ENCODE results near the gene BASP1. TPM values are rescaled to one million over a fixed set of nuclear protein-coding genes. Genes with fewer than 3 reads are reported as not detected.
"Not testable (repeated sequence)": the region's sequence is repeated elsewhere in the genome, so short reads cannot be mapped to it uniquely, and the experiment has no call there.

Gene BASP1
- total RNA-seq, 1 donor from 2014 or later, result 2.4 TPM

GRCh38 chr5:17255471-17256021, 38.1 kb downstream of the BASP1 start:
- peak; percentile 3 to 57 for DNase-seq (ENCODE audit: low read depth in 2 of 2)

DNA sequence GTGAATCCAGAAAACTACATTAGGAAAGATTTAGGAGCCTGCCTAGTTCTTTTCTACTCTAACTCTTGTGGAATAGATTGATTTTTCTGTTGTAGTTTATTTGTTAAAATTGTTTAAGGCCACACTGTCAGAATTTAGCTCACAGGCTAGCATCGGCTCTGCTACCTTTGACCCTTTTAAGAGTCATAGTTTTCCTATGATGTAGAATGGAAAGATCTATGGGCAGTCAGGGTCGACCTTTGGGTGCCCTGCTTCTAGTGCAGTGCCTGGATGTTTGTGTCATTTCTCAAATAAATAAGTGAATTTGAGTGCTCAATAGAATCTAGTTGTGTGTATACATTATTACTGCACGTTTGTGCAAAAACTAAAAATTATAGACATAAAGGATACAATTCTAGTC, 38.7 kb downstream of the BASP1 start:
- no peak for DNase-seq (ENCODE audit: low read depth in 2 of 2)

- DNase-seq (ENCODE audit: low read depth in 2 of 2), result no peak
These were observed 39.4 kb downstream of the BASP1 start for GRCh38 chr5:17256839-17257238.

GRCh38 chr5:17257705-17258273, 40.4 kb downstream of the BASP1 start:
- DNase-seq (ENCODE audit: low read depth in 2 of 2), result peak in 1 of 2 donors; percentile 20

GRCh38 chr5:17258431-17258830, 41.0 kb downstream of the BASP1 start:
- peak in 1 of 2 donors; percentile 10 for DNase-seq (ENCODE audit: low read depth in 2 of 2)

- DNase-seq (ENCODE audit: low read depth in 2 of 2), result not testable (repeated sequence)
These were observed 41.6 kb downstream of the BASP1 start for GRCh38 chr5:17259012-17259411.

DNA sequence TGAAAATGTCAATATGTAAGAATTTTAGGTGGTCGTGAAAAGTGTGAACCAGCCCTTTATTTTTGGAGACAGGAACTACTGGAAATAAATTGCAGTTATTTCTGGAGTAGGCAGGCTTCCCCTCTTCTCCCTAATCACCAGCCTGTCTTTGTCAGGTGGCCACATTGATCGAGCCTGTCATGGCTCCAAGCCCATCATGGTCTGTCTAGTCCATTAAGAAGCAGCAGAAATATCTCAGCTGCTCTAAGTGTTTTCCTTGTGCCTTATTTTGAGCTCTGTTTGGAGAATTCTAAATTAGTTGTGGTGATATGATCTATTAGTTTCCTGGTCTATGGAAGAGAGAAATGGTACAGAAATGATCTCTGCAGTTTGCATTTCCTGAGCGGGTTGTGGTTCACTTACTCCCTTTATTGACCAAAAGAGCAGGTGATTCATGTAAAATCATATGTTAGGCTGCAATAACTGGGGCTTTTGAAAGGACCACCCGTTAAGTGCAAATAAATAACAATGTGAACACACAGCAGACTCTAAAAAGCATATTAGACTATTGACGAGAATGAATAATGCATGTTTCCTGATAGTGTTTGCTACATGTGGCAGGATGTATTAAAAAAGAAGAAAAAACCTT, 42.3 kb downstream of the BASP1 start:
- DNase-seq (ENCODE audit: low read depth in 2 of 2), result no peak

GRCh38 chr5:17260549-17260948, 43.1 kb downstream of the BASP1 start:
- DNase-seq (ENCODE audit: low read depth in 2 of 2), result no peak

- DNase-seq (ENCODE audit: low read depth in 2 of 2), result no peak
These were observed 43.6 kb downstream of the BASP1 start for GRCh38 chr5:17261075-17261474.

GRCh38 chr5:17265041-17265440, 47.6 kb downstream of the BASP1 start:
- DNase-seq (ENCODE audit: low read depth in 2 of 2), result no peak

DNA sequence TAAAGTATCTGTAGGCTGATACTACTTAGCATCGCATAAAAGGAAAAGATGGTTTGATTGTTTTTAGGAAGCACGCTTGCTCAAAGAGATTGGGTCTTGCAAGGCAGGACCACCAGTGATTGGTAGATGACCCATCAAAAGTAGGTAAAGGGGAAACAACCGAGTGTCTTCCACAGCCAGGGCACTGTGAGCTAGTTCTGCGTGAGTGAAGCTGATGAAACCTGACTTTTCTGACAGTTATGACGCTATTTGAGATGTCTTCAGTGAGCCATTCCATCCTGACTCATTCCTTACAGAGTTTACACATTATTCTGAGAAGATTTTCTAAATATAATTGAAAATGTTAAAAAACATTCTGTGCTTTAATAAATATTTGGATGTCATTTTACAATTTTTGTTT, 49.7 kb downstream of the BASP1 start:
- DNase-seq (ENCODE audit: low read depth in 2 of 2), result no peak

DNA sequence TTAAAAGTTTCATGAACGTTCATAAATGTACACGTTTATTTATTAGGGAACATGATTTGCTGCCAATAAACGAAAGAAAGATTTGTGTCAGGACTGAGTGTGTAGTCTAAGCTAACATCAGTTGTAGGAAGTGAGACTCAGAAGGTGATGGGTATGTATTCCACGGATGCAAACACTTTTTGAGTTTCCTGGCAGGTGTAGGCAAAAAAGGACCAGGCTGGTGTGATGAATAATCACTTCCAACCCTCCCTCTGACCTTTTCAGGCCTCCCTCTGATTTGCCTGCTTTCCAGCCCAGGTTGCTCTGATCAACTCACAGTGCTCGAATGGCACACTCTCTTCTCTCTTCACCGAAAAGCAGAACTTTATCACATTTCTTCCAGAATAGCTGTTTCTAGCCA, 51.8 kb downstream of the BASP1 start:
- DNase-seq (ENCODE audit: low read depth in 2 of 2), result no peak

DNA sequence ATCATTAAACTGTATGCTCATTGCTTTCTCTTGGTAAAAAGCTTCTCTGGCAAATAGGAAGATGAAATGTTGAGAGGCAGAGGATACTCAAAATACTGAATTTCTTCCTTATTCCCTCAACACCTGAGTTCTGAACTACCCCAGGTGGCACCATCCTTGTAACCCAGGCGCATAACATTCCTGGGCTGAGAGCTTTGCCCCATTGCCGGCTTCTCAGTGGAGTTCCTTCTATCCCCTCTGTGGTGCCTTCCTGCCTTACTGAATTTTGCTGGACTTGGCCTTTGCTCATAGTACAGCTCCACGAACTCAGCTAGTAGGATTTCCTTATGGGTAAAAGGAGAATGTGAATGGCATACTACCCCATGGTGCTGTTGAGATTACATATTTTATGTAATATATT, 54.7 kb downstream of the BASP1 start:
- DNase-seq (ENCODE audit: low read depth in 2 of 2), result no peak

DNA sequence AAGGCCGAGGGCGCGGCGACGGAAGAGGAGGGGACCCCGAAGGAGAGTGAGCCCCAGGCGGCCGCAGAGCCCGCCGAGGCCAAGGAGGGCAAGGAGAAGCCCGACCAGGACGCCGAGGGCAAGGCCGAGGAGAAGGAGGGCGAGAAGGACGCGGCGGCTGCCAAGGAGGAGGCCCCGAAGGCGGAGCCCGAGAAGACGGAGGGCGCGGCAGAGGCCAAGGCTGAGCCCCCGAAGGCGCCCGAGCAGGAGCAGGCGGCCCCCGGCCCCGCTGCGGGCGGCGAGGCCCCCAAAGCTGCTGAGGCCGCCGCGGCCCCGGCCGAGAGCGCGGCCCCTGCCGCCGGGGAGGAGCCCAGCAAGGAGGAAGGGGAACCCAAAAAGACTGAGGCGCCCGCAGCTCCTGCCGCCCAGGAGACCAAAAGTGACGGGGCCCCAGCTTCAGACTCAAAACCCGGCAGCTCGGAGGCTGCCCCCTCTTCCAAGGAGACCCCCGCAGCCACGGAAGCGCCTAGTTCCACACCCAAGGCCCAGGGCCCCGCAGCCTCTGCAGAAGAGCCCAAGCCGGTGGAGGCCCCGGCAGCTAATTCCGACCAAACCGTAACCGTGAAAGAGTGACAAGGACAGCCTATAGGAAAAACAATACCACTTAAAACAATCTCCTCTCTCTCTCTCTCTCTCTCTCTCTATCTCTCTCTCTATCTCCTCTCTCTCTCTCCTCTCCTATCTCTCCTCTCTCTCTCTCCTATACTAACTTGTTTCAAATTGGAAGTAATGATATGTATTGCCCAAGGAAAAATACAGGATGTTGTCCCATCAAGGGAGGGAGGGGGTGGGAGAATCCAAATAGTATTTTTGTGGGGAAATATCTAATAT, 58.1 kb downstream of the BASP1 start:
- no peak for DNase-seq (ENCODE audit: low read depth in 2 of 2)

DNA sequence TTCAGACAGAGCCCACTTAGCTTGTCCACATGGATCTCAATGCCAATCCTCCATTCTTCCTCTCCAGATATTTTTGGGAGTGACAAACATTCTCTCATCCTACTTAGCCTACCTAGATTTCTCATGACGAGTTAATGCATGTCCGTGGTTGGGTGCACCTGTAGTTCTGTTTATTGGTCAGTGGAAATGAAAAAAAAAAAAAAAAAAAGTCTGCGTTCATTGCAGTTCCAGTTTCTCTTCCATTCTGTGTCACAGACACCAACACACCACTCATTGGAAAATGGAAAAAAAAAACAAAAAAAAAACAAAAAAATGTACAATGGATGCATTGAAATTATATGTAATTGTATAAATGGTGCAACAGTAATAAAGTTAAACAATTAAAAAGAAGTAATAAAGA, 59.0 kb downstream of the BASP1 start:
- no peak for DNase-seq (ENCODE audit: low read depth in 2 of 2)

- DNase-seq (ENCODE audit: low read depth in 2 of 2), result no peak
These were observed 60.5 kb downstream of the BASP1 start for GRCh38 chr5:17277907-17278306.

DNA sequence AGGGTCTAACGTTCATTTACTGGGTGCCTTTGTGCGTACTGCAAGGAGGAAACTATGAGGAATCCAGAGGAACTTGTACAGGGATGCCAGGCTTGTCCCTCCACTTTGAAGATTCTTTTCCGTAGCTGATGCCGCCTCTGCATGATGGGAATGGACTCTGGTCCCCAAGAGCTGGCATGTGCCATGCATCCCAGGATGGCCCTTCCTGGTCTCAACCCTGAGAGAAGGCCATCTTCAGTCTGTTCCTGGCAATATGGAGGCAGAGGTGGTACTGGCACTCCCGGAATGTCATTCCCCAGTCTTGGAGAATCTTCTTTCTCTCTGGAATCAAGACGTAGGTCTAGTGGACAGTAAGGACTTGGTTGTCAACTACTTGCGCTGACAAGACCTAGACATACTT, 61.5 kb downstream of the BASP1 start:
- DNase-seq (ENCODE audit: low read depth in 2 of 2), result no peak

DNA sequence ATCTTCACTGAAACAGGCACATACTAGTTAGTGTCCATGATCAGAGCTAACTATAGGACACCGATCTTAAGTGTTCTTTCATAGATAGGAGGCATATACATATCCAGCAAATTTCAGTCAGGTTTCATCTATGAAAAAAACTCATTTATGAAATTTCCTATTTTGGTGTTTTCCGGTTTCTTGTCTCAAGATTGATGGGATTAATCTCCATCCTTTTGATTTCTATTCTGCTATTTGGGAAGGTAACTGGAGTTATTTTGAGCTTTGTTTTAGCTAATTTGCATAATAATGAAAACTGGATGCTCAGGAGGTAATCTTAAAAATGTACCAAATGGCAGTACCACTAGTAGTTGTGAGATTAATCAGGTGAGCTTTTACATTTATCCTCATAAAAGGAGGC, 62.1 kb downstream of the BASP1 start:
- DNase-seq (ENCODE audit: low read depth in 2 of 2), result no peak

GRCh38 chr5:17282283-17283120, 65.1 kb downstream of the BASP1 start:
- no peak for DNase-seq (ENCODE audit: low read depth in 2 of 2)

GRCh38 chr5:17283121-17283415, 65.6 kb downstream of the BASP1 start:
- no peak for DNase-seq (ENCODE audit: low read depth in 2 of 2)

- DNase-seq (ENCODE audit: low read depth in 2 of 2), result no peak
These were observed 70.2 kb downstream of the BASP1 start for GRCh38 chr5:17287501-17288155.

Data from lung microvascular endothelial cell (primary cell).